SHP77 (cell line): ENCODE measurements around the gene EZR.
"Not testable (repeated sequence)": the region's sequence is repeated elsewhere in the genome, so short reads cannot be mapped to it uniquely, and the experiment has no call there.

ENCODE experiments used
- DNase-seq, 2 experiments: peaks; one replicate each; lab custom pipeline; 2025; lab: John Stamatoyannopoulos, UW

Gene EZR

GRCh38 chr6:158841358-158841757 lies 22.2 kb upstream of the EZR start:
- DNase-seq, result no peak

GRCh38 chr6:158840465-158840864 lies 21.3 kb upstream of the EZR start:
- DNase-seq, result no peak

GRCh38 chr6:158839796-158840195 lies 20.6 kb upstream of the EZR start:
- no peak for DNase-seq

- not testable (repeated sequence) for DNase-seq
These were observed 19.6 kb upstream of the EZR start for GRCh38 chr6:158838790-158839189.

- DNase-seq, result no peak
These were observed 18.8 kb upstream of the EZR start for GRCh38 chr6:158837684-158838625.

GRCh38 chr6:158836625-158837311 lies 17.6 kb upstream of the EZR start:
- DNase-seq, result no peak

GRCh38 chr6:158835616-158836221 lies 16.6 kb upstream of the EZR start:
- no peak for DNase-seq

GRCh38 chr6:158834675-158835385 lies 15.7 kb upstream of the EZR start:
- no peak for DNase-seq

- not testable (repeated sequence) for DNase-seq
These were observed 13.6 kb upstream of the EZR start for GRCh38 chr6:158832807-158833206.

GRCh38 chr6:158832026-158832425 lies 12.9 kb upstream of the EZR start:
- DNase-seq, result no peak

GRCh38 chr6:158831571-158831970 lies 12.4 kb upstream of the EZR start:
- DNase-seq, result no peak

GRCh38 chr6:158830736-158831135 lies 11.6 kb upstream of the EZR start:
- DNase-seq, result no peak

- no peak for DNase-seq
These were observed 9.6 kb upstream of the EZR start for GRCh38 chr6:158828807-158829206.

- DNase-seq, result no peak
These were observed 7.8 kb upstream of the EZR start for GRCh38 chr6:158826819-158827501.

- no peak for DNase-seq
These were observed 6.8 kb upstream of the EZR start for GRCh38 chr6:158825951-158826306.

- DNase-seq, result peak in 1 of 2 experiments; percentile 2
These were observed 6.1 kb upstream of the EZR start for GRCh38 chr6:158825038-158825950.

- not testable (repeated sequence) for DNase-seq
These were observed 4.4 kb upstream of the EZR start for GRCh38 chr6:158823616-158824015.

- no peak for DNase-seq
These were observed 932 bp upstream of the EZR start for GRCh38 chr6:158819977-158820622.

GRCh38 chr6:158818581-158819212 lies 471 bp downstream of the EZR start:
- DNase-seq, result peak; percentile 8 to 33
